AG10803 (cell line): ENCODE results near the gene FAM50B.

Experiments
- DNase-seq: peaks from one replicate; pipeline ENCODE4 v3.0.0; 2010; ENCODE audit warnings: low read depth
- H3K4me3 ChIP-seq: 2 replicates; pipeline ENCODE4 v1.5.1; 2011; ENCODE audit warnings: mild to moderate bottlenecking, low read length, control low read depth
- TF ChIP-seq, protein P1 (sequence below): conservative IDR thresholded peaks from 2 replicates; pipeline ENCODE4 v1.5.1; 2011; ENCODE audit warnings: mild to moderate bottlenecking, low read length, control low read depth, inconsistent platforms

Gene FAM50B

DNA sequence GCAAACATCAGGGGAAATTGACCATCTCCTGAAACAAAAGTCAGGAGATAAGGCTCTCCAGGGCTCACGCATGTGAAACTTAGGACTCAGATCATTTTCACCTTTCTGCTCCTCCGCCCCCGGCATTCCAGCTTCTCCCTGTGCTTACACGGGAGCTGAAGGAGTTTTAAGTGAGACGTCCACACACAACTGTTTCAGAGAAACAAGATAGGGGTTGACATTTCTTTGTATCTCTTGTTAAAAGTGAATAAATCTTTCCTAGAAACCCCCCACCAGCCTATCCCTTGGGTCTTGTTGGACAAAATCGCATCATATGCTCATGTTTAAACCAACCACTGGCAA lies 46.1 kb downstream of the FAM50B start:
- TF ChIP-seq, protein P1, sequence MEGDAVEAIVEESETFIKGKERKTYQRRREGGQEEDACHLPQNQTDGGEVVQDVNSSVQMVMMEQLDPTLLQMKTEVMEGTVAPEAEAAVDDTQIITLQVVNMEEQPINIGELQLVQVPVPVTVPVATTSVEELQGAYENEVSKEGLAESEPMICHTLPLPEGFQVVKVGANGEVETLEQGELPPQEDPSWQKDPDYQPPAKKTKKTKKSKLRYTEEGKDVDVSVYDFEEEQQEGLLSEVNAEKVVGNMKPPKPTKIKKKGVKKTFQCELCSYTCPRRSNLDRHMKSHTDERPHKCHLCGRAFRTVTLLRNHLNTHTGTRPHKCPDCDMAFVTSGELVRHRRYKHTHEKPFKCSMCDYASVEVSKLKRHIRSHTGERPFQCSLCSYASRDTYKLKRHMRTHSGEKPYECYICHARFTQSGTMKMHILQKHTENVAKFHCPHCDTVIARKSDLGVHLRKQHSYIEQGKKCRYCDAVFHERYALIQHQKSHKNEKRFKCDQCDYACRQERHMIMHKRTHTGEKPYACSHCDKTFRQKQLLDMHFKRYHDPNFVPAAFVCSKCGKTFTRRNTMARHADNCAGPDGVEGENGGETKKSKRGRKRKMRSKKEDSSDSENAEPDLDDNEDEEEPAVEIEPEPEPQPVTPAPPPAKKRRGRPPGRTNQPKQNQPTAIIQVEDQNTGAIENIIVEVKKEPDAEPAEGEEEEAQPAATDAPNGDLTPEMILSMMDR: no peak
- no peak for DNase-seq
- H3K4me3 ChIP-seq: no peak overlapping the region

DNA sequence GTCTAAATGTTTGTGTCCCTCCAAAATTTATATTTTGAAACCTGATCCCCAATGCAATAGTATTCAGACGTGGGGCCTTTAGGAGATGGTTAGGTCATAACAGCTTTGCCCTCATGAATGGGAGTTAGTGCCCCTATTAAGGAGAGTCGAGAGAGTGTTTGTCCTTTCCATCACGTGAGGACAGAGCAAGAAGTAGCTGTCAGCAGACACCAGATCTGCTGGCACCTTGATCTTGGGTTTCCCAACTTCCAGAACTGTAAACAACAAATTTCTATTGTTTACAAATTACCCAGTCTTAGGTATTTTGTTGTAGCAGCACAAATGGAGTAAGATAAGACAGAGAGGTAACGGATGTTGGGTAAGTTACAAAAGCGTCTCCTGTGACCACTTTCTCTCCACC lies 46.6 kb downstream of the FAM50B start:
- TF ChIP-seq, protein P1: no peak

DNA sequence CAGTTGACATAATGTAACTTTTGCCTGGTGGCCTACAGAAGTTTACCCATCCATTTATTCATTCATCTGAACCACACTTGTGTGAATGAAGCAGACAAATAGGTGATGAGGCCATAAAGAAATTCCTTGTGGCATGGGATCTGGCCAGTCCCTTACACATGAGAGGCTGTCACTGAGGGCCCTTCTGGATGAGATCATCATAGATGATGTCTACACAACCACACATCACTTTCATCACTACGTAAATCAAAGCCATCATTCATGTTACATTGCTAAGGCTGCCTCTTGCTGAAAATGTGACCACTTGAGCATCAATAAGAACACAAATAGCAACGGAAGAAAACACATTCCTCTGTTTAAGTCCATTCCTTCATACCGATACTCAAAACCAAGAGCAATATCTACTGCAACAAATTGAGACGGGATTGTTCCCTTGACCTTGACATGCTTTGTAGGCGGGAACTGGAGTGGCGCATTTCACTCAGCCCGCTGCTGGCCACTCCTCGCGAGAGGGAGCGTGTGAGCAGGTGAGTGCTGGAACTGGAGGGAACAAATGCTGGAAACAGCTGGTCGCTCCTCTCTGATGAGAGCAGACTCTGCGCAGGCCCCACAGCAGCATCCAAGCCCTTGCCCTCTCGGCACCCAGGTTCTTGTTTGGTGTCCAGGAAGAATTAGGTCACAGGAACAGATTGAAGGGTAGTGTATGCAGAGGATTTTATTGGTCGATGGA lies 49.3 kb downstream of the FAM50B start:
- H3K4me3 ChIP-seq: no peak overlapping the region
- DNase-seq: peak; percentile 82
- TF ChIP-seq, protein P1: no peak

More for the DNA sequence above, 46.6 kb downstream of the FAM50B start:
- no peak overlapping the region for H3K4me3 ChIP-seq
- no peak for DNase-seq

DNA sequence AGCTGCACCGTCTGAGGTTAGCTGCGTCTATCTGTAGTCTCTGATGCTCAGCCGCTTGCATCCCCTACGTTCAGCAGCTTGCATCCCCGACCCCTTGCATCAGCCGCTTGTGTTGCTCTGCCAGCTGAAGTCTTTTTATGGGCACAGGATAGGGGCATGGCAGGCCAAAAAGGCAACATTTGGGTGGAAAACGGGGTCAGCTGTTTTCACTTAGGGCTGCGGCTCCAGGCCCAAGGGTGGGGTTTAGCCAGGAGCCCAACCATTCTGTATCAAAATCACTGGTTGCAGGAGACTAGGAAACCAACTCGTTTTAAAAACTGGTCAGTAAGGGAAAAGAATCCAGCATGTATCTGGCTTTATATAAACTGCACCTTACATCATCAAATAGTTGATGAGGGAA lies 49.9 kb downstream of the FAM50B start:
- TF ChIP-seq, protein P1: no peak
- no peak overlapping the region for H3K4me3 ChIP-seq
- peak; percentile 58 for DNase-seq

DNA sequence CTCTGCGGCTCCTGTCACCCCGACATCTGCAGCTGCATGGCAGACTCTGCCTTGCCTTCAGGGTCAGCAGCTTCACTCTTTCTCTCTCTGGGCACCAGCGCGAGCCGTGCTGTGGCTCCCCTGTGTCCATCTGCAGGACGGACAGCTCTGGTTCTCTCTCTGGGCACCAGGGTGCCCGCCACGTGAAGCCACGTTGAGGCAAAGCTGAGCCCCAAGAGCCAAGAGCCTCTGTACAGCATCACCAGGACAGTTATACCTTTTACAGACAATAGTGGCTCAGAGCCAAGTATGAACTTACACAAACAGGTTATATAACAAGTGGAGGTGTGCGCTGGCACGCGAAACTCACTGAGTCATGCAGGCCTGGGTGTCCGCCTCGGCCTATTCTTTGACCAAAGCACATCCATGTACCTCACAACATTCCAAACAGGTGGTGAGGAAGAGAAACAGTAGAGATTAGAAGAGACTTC lies 50.8 kb downstream of the FAM50B start:
- TF ChIP-seq, protein P1: no peak
- no peak for DNase-seq
- H3K4me3 ChIP-seq: no peak overlapping the region
